ENCODE measurements around the gene FRMD8. TPM values are rescaled to one million over a fixed set of nuclear protein-coding genes. Genes with fewer than 3 reads are reported as not detected.

Gene FRMD8
- total and polyA plus RNA-seq, 9 donors: 4.3 to 41.7 (median 25.2) TPM

- H3K36me3 ChIP-seq: no peaks in the 10 kb centered on the region
- WGBS, 3 donors: 0 to 1% (median 1%) methylated on average over 64 to 79 of the region's 79 CpGs
- no peaks in the 10 kb centered on the region for H3K9me3 ChIP-seq
- intact Hi-C loops (cut with DNase I): no loop called here
- H3K27me3 ChIP-seq: no peaks in the 10 kb centered on the region
- DNase-seq: peak; percentile 98 to 99 (median 98)
- TF ChIP-seq, protein P1, sequence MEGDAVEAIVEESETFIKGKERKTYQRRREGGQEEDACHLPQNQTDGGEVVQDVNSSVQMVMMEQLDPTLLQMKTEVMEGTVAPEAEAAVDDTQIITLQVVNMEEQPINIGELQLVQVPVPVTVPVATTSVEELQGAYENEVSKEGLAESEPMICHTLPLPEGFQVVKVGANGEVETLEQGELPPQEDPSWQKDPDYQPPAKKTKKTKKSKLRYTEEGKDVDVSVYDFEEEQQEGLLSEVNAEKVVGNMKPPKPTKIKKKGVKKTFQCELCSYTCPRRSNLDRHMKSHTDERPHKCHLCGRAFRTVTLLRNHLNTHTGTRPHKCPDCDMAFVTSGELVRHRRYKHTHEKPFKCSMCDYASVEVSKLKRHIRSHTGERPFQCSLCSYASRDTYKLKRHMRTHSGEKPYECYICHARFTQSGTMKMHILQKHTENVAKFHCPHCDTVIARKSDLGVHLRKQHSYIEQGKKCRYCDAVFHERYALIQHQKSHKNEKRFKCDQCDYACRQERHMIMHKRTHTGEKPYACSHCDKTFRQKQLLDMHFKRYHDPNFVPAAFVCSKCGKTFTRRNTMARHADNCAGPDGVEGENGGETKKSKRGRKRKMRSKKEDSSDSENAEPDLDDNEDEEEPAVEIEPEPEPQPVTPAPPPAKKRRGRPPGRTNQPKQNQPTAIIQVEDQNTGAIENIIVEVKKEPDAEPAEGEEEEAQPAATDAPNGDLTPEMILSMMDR (IDR thresholded peaks at IDR 0.05): no peak
- TF ChIP-seq POLR2A (IDR thresholded peaks at IDR 0.05): peak; percentile 62
- no peak for TF ChIP-seq EP300 (IDR thresholded peaks at IDR 0.05)
- peaks cover 15% of the 10 kb centered on the region for H3K4me1 ChIP-seq (ENCODE audit: insufficient read depth)
- peak within 1 kb of the TSS in 1 of 2 donors; percentile 60 for H3K27ac ChIP-seq
- H3K4me3 ChIP-seq: peak within 1 kb of the TSS; percentile 63
Observed at GRCh38 chr11:65354265-65355012, 32.0 kb upstream of the FRMD8 start, which contains the start of gene TIGD3. Gene TIGD3 (plus strand): TSS chr11:65354751. CDS start chr11:65355809, 1,058 bp downstream.

DNA sequence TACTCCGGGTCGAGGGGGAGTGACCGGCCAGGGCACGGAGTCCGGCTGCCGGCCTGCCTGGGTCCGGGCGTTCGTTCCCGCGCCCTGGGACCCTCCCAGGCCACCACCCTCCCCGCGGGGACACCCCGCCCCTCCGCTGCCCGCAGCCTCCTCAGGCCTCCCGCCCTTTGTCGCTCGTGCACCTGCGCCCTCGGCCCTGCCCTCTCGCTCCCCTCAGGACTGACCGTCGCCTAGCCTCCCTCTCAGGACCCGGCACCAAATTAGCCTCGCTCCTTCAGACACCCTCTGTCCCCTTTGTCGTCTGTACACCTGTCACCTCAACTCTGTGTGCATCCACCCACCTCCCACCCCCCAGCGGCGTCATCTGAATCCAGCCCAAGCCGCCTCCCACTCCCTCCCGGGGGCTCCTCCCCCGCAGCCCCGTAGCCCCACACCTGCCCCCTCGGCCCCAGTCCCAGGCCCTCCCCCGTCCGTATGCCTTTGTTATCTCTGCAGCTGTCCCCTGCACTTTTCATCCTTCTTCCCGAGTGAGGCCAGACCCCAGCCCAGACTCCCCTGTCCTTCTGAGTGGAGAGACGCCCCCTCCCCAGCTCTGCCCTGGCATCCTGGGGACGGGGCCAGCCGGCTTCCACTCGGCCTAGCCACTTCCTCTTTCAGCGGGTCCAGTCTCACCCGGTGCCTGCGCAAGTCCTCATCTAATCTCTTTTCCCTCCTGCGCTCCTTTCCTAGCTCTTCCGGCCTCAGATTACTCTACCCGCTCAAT is 31.2 kb upstream of the FRMD8 start:
- H3K4me3 ChIP-seq: peak overlapping the region; percentile 63
- intact Hi-C loops (cut with DNase I): no loop called here
- no peaks in the 10 kb centered on the region for H3K36me3 ChIP-seq
- H3K27ac ChIP-seq: no peak overlapping the region
- TF ChIP-seq POLR2A (IDR thresholded peaks at IDR 0.05) (no peak), EP300 (IDR thresholded peaks at IDR 0.05) (no peak)
- TF ChIP-seq, protein P1 (IDR thresholded peaks at IDR 0.05): no peak
- H3K27me3 ChIP-seq: no peaks in the 10 kb centered on the region
- peak in 3 of 5 donors; percentile 37 to 60 (median 52) for DNase-seq
- 1 to 2% (median 2%) methylated on average over 41 to 47 of the region's 47 CpGs for WGBS, 3 donors
- H3K4me1 ChIP-seq (ENCODE audit: insufficient read depth): peaks cover 15% of the 10 kb centered on the region
- H3K9me3 ChIP-seq: no peaks in the 10 kb centered on the region

DNA sequence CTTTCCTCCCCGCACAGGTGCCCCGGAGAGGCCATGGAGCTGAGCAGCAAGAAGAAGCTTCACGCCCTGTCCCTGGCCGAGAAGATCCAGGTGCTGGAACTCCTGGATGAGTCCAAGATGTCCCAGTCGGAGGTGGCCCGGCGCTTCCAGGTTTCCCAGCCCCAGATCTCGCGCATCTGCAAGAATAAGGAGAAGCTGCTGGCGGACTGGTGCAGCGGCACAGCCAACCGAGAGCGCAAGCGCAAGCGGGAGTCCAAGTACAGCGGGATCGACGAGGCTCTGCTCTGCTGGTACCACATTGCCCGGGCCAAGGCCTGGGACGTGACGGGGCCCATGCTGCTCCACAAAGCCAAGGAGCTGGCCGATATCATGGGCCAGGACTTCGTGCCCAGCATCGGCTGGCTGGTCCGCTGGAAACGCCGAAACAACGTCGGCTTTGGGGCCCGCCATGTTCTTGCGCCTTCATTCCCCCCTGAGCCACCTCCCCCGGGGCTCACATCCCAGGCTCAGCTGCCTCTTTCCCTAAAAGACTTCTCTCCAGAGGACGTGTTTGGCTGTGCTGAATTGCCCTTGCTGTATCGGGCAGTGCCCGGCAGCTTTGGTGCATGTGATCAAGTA is 30.6 kb upstream of the FRMD8 start:
- Histone ChIP-seq H3K27ac (no peak overlapping the region), H3K27me3 (no peaks in the 10 kb centered on the region), H3K36me3 (no peaks in the 10 kb centered on the region), H3K4me3 (peak overlapping the region; percentile 63), H3K9me3 (no peaks in the 10 kb centered on the region), H3K4me1 (ENCODE audit: insufficient read depth) (peaks cover 15% of the 10 kb centered on the region)
- intact Hi-C loops (cut with DNase I): no loop called here
- WGBS, 3 donors: 18 to 28% (median 21%) methylated on average over 31 to 35 of the region's 35 CpGs
- peak in 3 of 5 donors; percentile 48 to 67 (median 60) for DNase-seq
- TF ChIP-seq EP300 (IDR thresholded peaks at IDR 0.05): no peak
- TF ChIP-seq, protein P1 (IDR thresholded peaks at IDR 0.05): no peak
- no peak for TF ChIP-seq POLR2A (IDR thresholded peaks at IDR 0.05)

GRCh38 chr11:65356394-65356972 is 30.0 kb upstream of the FRMD8 start:
- WGBS, 3 donors: 73 to 88% (median 87%) methylated on average over 26 to 30 of the region's 30 CpGs
- DNase-seq: peak in 1 of 5 donors; percentile 43
- intact Hi-C loops (cut with DNase I): no loop called here

More at GRCh38 chr11:65356394-65356972, 30.0 kb upstream of the FRMD8 start:
- TF ChIP-seq EP300 (IDR thresholded peaks at IDR 0.05) (no peak), POLR2A (IDR thresholded peaks at IDR 0.05) (no peak)
- TF ChIP-seq, protein P1 (IDR thresholded peaks at IDR 0.05): no peak
- Histone ChIP-seq H3K27me3 (no peaks in the 10 kb centered on the region), H3K36me3 (no peaks in the 10 kb centered on the region), H3K4me1 (ENCODE audit: insufficient read depth) (peaks cover 15% of the 10 kb centered on the region), H3K9me3 (no peaks in the 10 kb centered on the region), H3K4me3 (no peak overlapping the region), H3K27ac (no peak overlapping the region)

Data from ovary (tissue), 9 donors.